Measurements from ENCODE around the gene DLG2.

- no peak for TF ChIP-seq EZH2 (IDR thresholded peaks at IDR 0.05; ENCODE audit: borderline replicate concordance, low read length)
- no peak for TF ChIP-seq CTCF (IDR thresholded peaks at IDR 0.05; ENCODE audit: low read length)
These were observed 1104.8 kb downstream of the DLG2 start for GRCh38 chr11:84522331-84522730.

All from OCI-LY1 (cell line).